Activated CD8-positive, alpha-beta memory T cell treated with anti-CD3 and anti-CD28 coated beads, Interleukin-2, amount 50 U/mL, for 24 hours (primary cell): Measurements from ENCODE around the gene GGACT.
"Not testable (repeated sequence)": the region's sequence is repeated elsewhere in the genome, so short reads cannot be mapped to it uniquely, and the experiment has no call there.

Experiments
- DNase-seq: peaks from one replicate; pipeline ENCODE4 v3.0.0-alpha.2; 2020; ENCODE audit errors: extremely low read depth

GGACT gene

GRCh38 chr13:100601716-100602115 lies 13.1 kb upstream of the GGACT start:
- DNase-seq = no peak

GRCh38 chr13:100600915-100601314 lies 12.3 kb upstream of the GGACT start:
- DNase-seq = no peak

GRCh38 chr13:100600461-100600860 lies 11.9 kb upstream of the GGACT start:
- DNase-seq = no peak

- no peak for DNase-seq
Measured at GRCh38 chr13:100597253-100597652, 8.7 kb upstream of the GGACT start.

- DNase-seq = no peak
Measured at GRCh38 chr13:100596516-100596915, 7.9 kb upstream of the GGACT start.

- DNase-seq = no peak
Measured at GRCh38 chr13:100594731-100595130, 6.1 kb upstream of the GGACT start.

GRCh38 chr13:100594255-100594654 lies 5.7 kb upstream of the GGACT start:
- DNase-seq = no peak

- no peak for DNase-seq
Measured at GRCh38 chr13:100589178-100589725, 663 bp upstream of the GGACT start.

- no peak for DNase-seq
Measured at GRCh38 chr13:100584896-100585295, 3.7 kb downstream of the GGACT start.

- no peak for DNase-seq
Measured at GRCh38 chr13:100581504-100581903, 7.1 kb downstream of the GGACT start.

GRCh38 chr13:100581030-100581429 lies 7.6 kb downstream of the GGACT start:
- DNase-seq = no peak

- DNase-seq = no peak
Measured at GRCh38 chr13:100580045-100580444, 8.5 kb downstream of the GGACT start.

GRCh38 chr13:100577239-100577638 lies 11.3 kb downstream of the GGACT start:
- DNase-seq = not testable (repeated sequence)

GRCh38 chr13:100573121-100573520 lies 15.5 kb downstream of the GGACT start:
- DNase-seq = peak; percentile 51

- DNase-seq = no peak
Measured at GRCh38 chr13:100566543-100566942, 22.0 kb downstream of the GGACT start.

- no peak for DNase-seq
Measured at GRCh38 chr13:100565286-100565685, 23.3 kb downstream of the GGACT start.

- DNase-seq = no peak
Measured at GRCh38 chr13:100564444-100565223, 24.0 kb downstream of the GGACT start.

GRCh38 chr13:100563779-100564178 lies 24.8 kb downstream of the GGACT start:
- no peak for DNase-seq

GRCh38 chr13:100561599-100562204 lies 26.9 kb downstream of the GGACT start:
- DNase-seq = no peak

- DNase-seq = no peak
Measured at GRCh38 chr13:100561158-100561499, 27.5 kb downstream of the GGACT start.

GRCh38 chr13:100560498-100561157 lies 28.0 kb downstream of the GGACT start:
- DNase-seq = no peak

- no peak for DNase-seq
Measured at GRCh38 chr13:100559886-100560285, 28.7 kb downstream of the GGACT start.

- DNase-seq = no peak
Measured at GRCh38 chr13:100552755-100553154, 35.8 kb downstream of the GGACT start.
